Central memory CD8-positive, alpha-beta T cell (primary cell): ENCODE measurements around the gene ZNF570.

Experiments used
- ATAC-seq: fragments of 150-1000 bp; cut with Tn5 transposase; replicated peaks from 2 replicates; pipeline ENCODE4 v1.10.0; 2022; ENCODE audit warnings: mild to moderate bottlenecking, moderate FRiP score, moderate number of reproducible peaks; ENCODE audit not compliant: poor library complexity, severe bottlenecking; ENCODE audit errors: extremely low read depth
- DNase-seq, 2 donors: peaks; one replicate each; pipeline ENCODE4 v3.0.0; 2021; ENCODE audit warnings: low spot score in 2 of 2
- H3K27ac Mint-ChIP-seq: one replicate; pipeline ENCODE4 v1.8.0; 2022; ENCODE audit warnings: low read depth, mild to moderate bottlenecking, moderate library complexity, mixed read lengths
- H3K27me3 Mint-ChIP-seq: one replicate; pipeline ENCODE4 v1.8.0; 2022; ENCODE audit warnings: mixed read lengths
- H3K36me3 Mint-ChIP-seq: one replicate; pipeline ENCODE4 v1.8.0; 2022; ENCODE audit warnings: mild to moderate bottlenecking, moderate library complexity, mixed read lengths; ENCODE audit not compliant: insufficient read depth
- H3K4me1 Mint-ChIP-seq: one replicate; pipeline ENCODE4 v1.8.0; 2022; ENCODE audit warnings: mixed read lengths
- H3K4me3 Mint-ChIP-seq: one replicate; pipeline ENCODE4 v1.8.0; 2022; ENCODE audit warnings: mild to moderate bottlenecking, moderate library complexity, mixed read lengths
- H3K9me3 Mint-ChIP-seq: one replicate; pipeline ENCODE4 v1.8.0; 2022; ENCODE audit warnings: mixed read lengths

Gene ZNF570

GRCh38 chr19:37468961-37469777, at the start of gene ZNF570:
ZNF570 (plus strand) TSS chr19:37469356; CDS start chr19:37470355, 999 bp downstream.
- Mint-ChIP-seq H3K27me3 (no peaks in the 10 kb centered on the region), H3K4me3 (peak within 1 kb of the TSS; percentile 86), H3K36me3 (peaks cover 21% of the 10 kb centered on the region), H3K27ac (peak within 1 kb of the TSS; percentile 97), H3K9me3 (no peaks in the 10 kb centered on the region), H3K4me1 (peaks cover 32% of the 10 kb centered on the region)
- peak; percentile 79 to 84 for DNase-seq
- peak; percentile 69 for ATAC-seq

- Mint-ChIP-seq H3K4me3 (no peak overlapping the region), H3K27me3 (no peaks in the 10 kb centered on the region), H3K27ac (no peak overlapping the region), H3K9me3 (peaks cover 60% of the 10 kb centered on the region), H3K36me3 (peaks cover 4% of the 10 kb centered on the region), H3K4me1 (no peaks in the 10 kb centered on the region)
- DNase-seq = no peak
- no peak for ATAC-seq
Measured at GRCh38 chr19:37452500-37453245, 16.5 kb upstream of the ZNF570 start.

GRCh38 chr19:37466277-37466797, 2.8 kb upstream of the ZNF570 start:
- no peaks in the 10 kb centered on the region for H3K27me3 Mint-ChIP-seq
- H3K4me1 Mint-ChIP-seq = peaks cover 32% of the 10 kb centered on the region
- peak overlapping the region; percentile 97 for H3K27ac Mint-ChIP-seq
- ATAC-seq (no peak), DNase-seq (no peak)
- no peaks in the 10 kb centered on the region for H3K9me3 Mint-ChIP-seq
- peak overlapping the region; percentile 86 for H3K4me3 Mint-ChIP-seq
- peaks cover 20% of the 10 kb centered on the region for H3K36me3 Mint-ChIP-seq

- H3K4me1 Mint-ChIP-seq = peaks cover 32% of the 10 kb centered on the region
- peak; percentile 83 to 89 for DNase-seq
Measured at GRCh38 chr19:37466798-37467607, 2.2 kb upstream of the ZNF570 start, which contains the start of gene ZNF569. ZNF569 (minus strand) TSS chr19:37467444; CDS start chr19:37444921, 22,523 bp downstream.

GRCh38 chr19:37467608-37468090, 1.5 kb upstream of the ZNF570 start:
- DNase-seq (no peak), ATAC-seq (no peak)
- peaks cover 32% of the 10 kb centered on the region for H3K4me1 Mint-ChIP-seq
- peak overlapping the region; percentile 97 for H3K27ac Mint-ChIP-seq
- H3K27me3 Mint-ChIP-seq = no peaks in the 10 kb centered on the region
- H3K9me3 Mint-ChIP-seq = no peaks in the 10 kb centered on the region
- peak overlapping the region; percentile 86 for H3K4me3 Mint-ChIP-seq
- H3K36me3 Mint-ChIP-seq = peaks cover 20% of the 10 kb centered on the region

More at GRCh38 chr19:37466798-37467607, 2.2 kb upstream of the ZNF570 start, which contains the start of gene ZNF569:
- Mint-ChIP-seq H3K9me3 (no peaks in the 10 kb centered on the region), H3K36me3 (peaks cover 20% of the 10 kb centered on the region), H3K27ac (peak within 1 kb of the TSS; percentile 97), H3K27me3 (no peaks in the 10 kb centered on the region), H3K4me3 (peak within 1 kb of the TSS; percentile 86)
- peak; percentile 68 for ATAC-seq

- Mint-ChIP-seq H3K9me3 (no peaks in the 10 kb centered on the region), H3K4me3 (peak overlapping the region; percentile 86), H3K27me3 (no peaks in the 10 kb centered on the region), H3K36me3 (peaks cover 16% of the 10 kb centered on the region), H3K4me1 (peaks cover 32% of the 10 kb centered on the region), H3K27ac (peak overlapping the region; percentile 97)
- ATAC-seq = no peak
- DNase-seq = no peak
Measured at GRCh38 chr19:37470216-37470615, 1.1 kb downstream of the ZNF570 start.

- ATAC-seq (no peak), DNase-seq (no peak)
- H3K4me1 Mint-ChIP-seq = peaks cover 24% of the 10 kb centered on the region
- H3K4me3 Mint-ChIP-seq = no peak overlapping the region
- peaks cover 23% of the 10 kb centered on the region for H3K36me3 Mint-ChIP-seq
- no peak overlapping the region for H3K27ac Mint-ChIP-seq
- no peaks in the 10 kb centered on the region for H3K27me3 Mint-ChIP-seq
- peaks cover 11% of the 10 kb centered on the region for H3K9me3 Mint-ChIP-seq
Measured at GRCh38 chr19:37472165-37472564, 3.0 kb downstream of the ZNF570 start.

GRCh38 chr19:37484406-37485168, 15.4 kb downstream of the ZNF570 start:
- Mint-ChIP-seq H3K4me3 (no peak overlapping the region), H3K4me1 (no peaks in the 10 kb centered on the region), H3K9me3 (peaks cover 47% of the 10 kb centered on the region), H3K27ac (no peak overlapping the region), H3K27me3 (no peaks in the 10 kb centered on the region), H3K36me3 (peaks cover 28% of the 10 kb centered on the region)
- ATAC-seq (no peak), DNase-seq (no peak)

GRCh38 chr19:37492213-37492612, 23.1 kb downstream of the ZNF570 start:
- no peaks in the 10 kb centered on the region for H3K27me3 Mint-ChIP-seq
- peaks cover 36% of the 10 kb centered on the region for H3K9me3 Mint-ChIP-seq
- H3K4me3 Mint-ChIP-seq = no peak overlapping the region
- ATAC-seq (no peak), DNase-seq (no peak)
- H3K36me3 Mint-ChIP-seq = peaks cover 3% of the 10 kb centered on the region
- H3K27ac Mint-ChIP-seq = no peak overlapping the region
- H3K4me1 Mint-ChIP-seq = no peaks in the 10 kb centered on the region

- Mint-ChIP-seq H3K36me3 (no peaks in the 10 kb centered on the region), H3K27ac (no peak overlapping the region), H3K9me3 (peaks cover 18% of the 10 kb centered on the region), H3K4me1 (no peaks in the 10 kb centered on the region), H3K27me3 (no peaks in the 10 kb centered on the region), H3K4me3 (no peak overlapping the region)
- no peak for ATAC-seq
- no peak for DNase-seq
Measured at GRCh38 chr19:37505958-37506386, 36.8 kb downstream of the ZNF570 start.

- no peaks in the 10 kb centered on the region for H3K36me3 Mint-ChIP-seq
- H3K27me3 Mint-ChIP-seq = no peaks in the 10 kb centered on the region
- peak; percentile 58 to 64 for DNase-seq
- H3K27ac Mint-ChIP-seq = no peak within 1 kb of the TSS
- ATAC-seq = peak; percentile 90
- H3K4me1 Mint-ChIP-seq = no peaks in the 10 kb centered on the region
- no peak within 1 kb of the TSS for H3K4me3 Mint-ChIP-seq
- H3K9me3 Mint-ChIP-seq = peaks cover 18% of the 10 kb centered on the region
Measured at GRCh38 chr19:37506387-37507166, 37.4 kb downstream of the ZNF570 start, which contains the start of gene ZNF793. ZNF793 (plus strand) TSS chr19:37506939; CDS start chr19:37523440, 16,501 bp downstream.
